H9 (cell line): ENCODE data around the gene SGO2. TPM values are rescaled to one million over a fixed set of nuclear protein-coding genes. Genes with fewer than 3 reads are reported as not detected.

ENCODE experiments used
- DNase-seq: peaks from one replicate; pipeline ENCODE4 v3.0.0-alpha.2; 2017
- H2AFZ ChIP-seq: one replicate; pipeline ENCODE4 v1.6.1; 2013; ENCODE audit warnings: mild to moderate bottlenecking, low read length, control low read depth, moderate library complexity
- H2AK5ac ChIP-seq: 2 replicates; pipeline ENCODE4 v1.6.1; 2013; ENCODE audit warnings: low read length, control low read depth, mixed read lengths; ENCODE audit not compliant: insufficient read length
- H2BK120ac ChIP-seq: one replicate; pipeline ENCODE4 v1.6.1; 2013; ENCODE audit warnings: low read depth, mild to moderate bottlenecking, low read length, control low read depth, inconsistent platforms; ENCODE audit not compliant: poor library complexity, severe bottlenecking
- H2BK12ac ChIP-seq: 2 replicates; pipeline ENCODE4 v1.6.1; 2013; ENCODE audit warnings: low read length, control low read depth, mixed read lengths, low read depth; ENCODE audit not compliant: insufficient read length
- H2BK15ac ChIP-seq: 2 replicates; pipeline ENCODE4 v1.6.1; 2013; ENCODE audit warnings: low read depth, low read length, control low read depth
- H2BK20ac ChIP-seq: one replicate; pipeline ENCODE4 v1.6.1; 2013; ENCODE audit warnings: low read depth, mild to moderate bottlenecking, low read length, control low read depth, inconsistent platforms; ENCODE audit not compliant: poor library complexity, severe bottlenecking
- H2BK5ac ChIP-seq: 2 replicates; pipeline ENCODE4 v1.6.1; 2013; ENCODE audit warnings: low read length, control low read depth, mixed read lengths; ENCODE audit not compliant: insufficient read length
- H3K14ac ChIP-seq: 2 replicates; pipeline ENCODE4 v1.6.1; 2013; ENCODE audit warnings: low read length, control low read depth; ENCODE audit not compliant: insufficient read depth
- H3K18ac ChIP-seq: 2 replicates; pipeline ENCODE4 v1.6.1; 2013; ENCODE audit warnings: low read depth, mild to moderate bottlenecking, mixed read lengths, low read length, control low read depth; ENCODE audit not compliant: insufficient read length
- H3K23ac ChIP-seq: 2 replicates; pipeline ENCODE4 v1.6.1; 2013; ENCODE audit warnings: low read length, control low read depth, mixed read lengths, low read depth; ENCODE audit not compliant: insufficient read length
- H3K23me2 ChIP-seq: 2 replicates; pipeline ENCODE4 v1.6.1; 2013; ENCODE audit warnings: low read depth, mild to moderate bottlenecking, mixed read lengths, low read length, control low read depth; ENCODE audit not compliant: insufficient read length, poor library complexity, severe bottlenecking
- H3K27ac ChIP-seq: 2 replicates; pipeline ENCODE4 v1.5.1; 2013; ENCODE audit warnings: low read length, control low read depth, mixed read lengths, low read depth; ENCODE audit not compliant: insufficient read length
- H3K27me3 ChIP-seq: 2 replicates; pipeline ENCODE4 v1.6.1; 2013; ENCODE audit warnings: low read length, control low read depth, inconsistent platforms; ENCODE audit not compliant: insufficient read depth
- H3K4ac ChIP-seq: 2 replicates; pipeline ENCODE4 v1.6.1; 2013; ENCODE audit warnings: low read depth, mild to moderate bottlenecking, control low read depth, inconsistent platforms, low read length, moderate library complexity
- H3K4me1 ChIP-seq: 2 replicates; pipeline ENCODE4 v1.6.1; 2013; ENCODE audit warnings: low read length, control low read depth, inconsistent platforms; ENCODE audit not compliant: insufficient read depth
- H3K4me2 ChIP-seq: 2 replicates; pipeline ENCODE4 v1.6.1; 2013; ENCODE audit warnings: low read length, control low read depth, mixed read lengths; ENCODE audit not compliant: insufficient read length, insufficient read depth
- H3K56ac ChIP-seq: 2 replicates; pipeline ENCODE4 v1.6.1; 2013; ENCODE audit warnings: low read depth, mild to moderate bottlenecking, mixed read lengths, low read length, control low read depth; ENCODE audit not compliant: insufficient read length
- H3K79me1 ChIP-seq: 2 replicates; pipeline ENCODE4 v1.6.1; 2013; ENCODE audit warnings: low read depth, mild to moderate bottlenecking, moderate library complexity, low read length, control low read depth, inconsistent platforms; ENCODE audit not compliant: insufficient read depth, poor library complexity, severe bottlenecking
- H3K79me2 ChIP-seq: 2 replicates; pipeline ENCODE4 v1.6.1; 2013; ENCODE audit warnings: low read length, control low read depth, inconsistent platforms; ENCODE audit not compliant: insufficient read depth
- H3K9ac ChIP-seq: 2 replicates; pipeline ENCODE4 v1.6.1; 2013; ENCODE audit warnings: low read length, control low read depth, mixed read lengths; ENCODE audit not compliant: insufficient read length; ENCODE audit errors: extremely low read depth
- H3K9me3 ChIP-seq: one replicate; pipeline ENCODE4 v1.6.1; 2013; ENCODE audit warnings: low read depth, low read length, inconsistent platforms; ENCODE audit not compliant: control insufficient read depth
- H3T11ph ChIP-seq: one replicate; pipeline ENCODE4 v1.6.1; 2013; ENCODE audit warnings: mild to moderate bottlenecking, low read length, control low read depth, inconsistent platforms
- H4K20me1 ChIP-seq: one replicate; pipeline ENCODE4 v1.6.1; 2013; ENCODE audit not compliant: control insufficient read depth, insufficient read length, insufficient read depth
- H4K5ac ChIP-seq: 2 replicates; pipeline ENCODE4 v1.6.1; 2013; ENCODE audit warnings: low read depth, mild to moderate bottlenecking, mixed read lengths, low read length, control low read depth; ENCODE audit not compliant: insufficient read length
- H4K8ac ChIP-seq: replicated peaks from 2 replicates; pipeline ENCODE4 v1.6.1; 2013; ENCODE audit warnings: low read length, control low read depth, mixed read lengths, low read depth; ENCODE audit not compliant: insufficient read length
- H4K91ac ChIP-seq: 2 replicates; pipeline ENCODE4 v1.6.1; 2013; ENCODE audit warnings: low read depth, mild to moderate bottlenecking, moderate library complexity, mixed read lengths, low read length, control low read depth; ENCODE audit not compliant: insufficient read length
- H3K27ac Mint-ChIP-seq, 3 experiments: 2 replicates in 2 of 3; 3 replicates in 1 of 3; pipeline ENCODE4 v1.8.0; 2020 to 2021; ENCODE audit warnings: mixed read lengths in 3 of 3, mild to moderate bottlenecking in 1 of 3, moderate library complexity in 1 of 3
- H3K27me3 Mint-ChIP-seq: 2 replicates; pipeline ENCODE4 v1.8.0; 2021; ENCODE audit warnings: low read depth, mild to moderate bottlenecking, moderate library complexity, mixed read lengths
- H3K36me3 Mint-ChIP-seq, 3 experiments: 2 replicates in 2 of 3; 3 replicates in 1 of 3; pipeline ENCODE4 v1.8.0; 2020 to 2021; ENCODE audit warnings: low read depth in 3 of 3, mixed read lengths in 3 of 3; ENCODE audit not compliant: insufficient read depth in 1 of 3
- H3K4me1 Mint-ChIP-seq, 2 experiments: 2 replicates each; pipeline ENCODE4 v1.8.0; 2020; ENCODE audit warnings: mixed read lengths in 2 of 2
- H3K4me3 Mint-ChIP-seq, 2 experiments: 2 replicates in 1 of 2; 3 replicates in 1 of 2; pipeline ENCODE4 v1.8.0; 2020 to 2021; ENCODE audit warnings: mild to moderate bottlenecking in 2 of 2, mixed read lengths in 2 of 2, moderate library complexity in 1 of 2
- H3K9me3 Mint-ChIP-seq, 2 experiments: 2 replicates in 1 of 2; 3 replicates in 1 of 2; pipeline ENCODE4 v1.8.0; 2020; ENCODE audit warnings: mild to moderate bottlenecking in 2 of 2, mixed read lengths in 2 of 2, moderate library complexity in 1 of 2
- CTCF ChIP-seq: fragments of 200-600 bp; sonication (generic); conservative IDR thresholded peaks from 3 replicates; pipeline ENCODE4 v1.8.0; 2021; ENCODE audit warnings: antibody characterized with exemption, mild to moderate bottlenecking
- WGBS: extraction: QIAGEN DNeasy Blood & Tissue Kit; methylation state at CpG from one replicate; pipeline ENCODE4 v1.1.7; 2013; ENCODE audit warnings: missing lambda C conversion rate, low lambda C conversion rate, mixed read lengths; ENCODE audit not compliant: insufficient read length; ENCODE audit errors: extremely low coverage; 5-methylcytosine and 5-hydroxymethylcytosine counted together
- total RNA-seq: library from RNA; stranded (reverse); gene quantifications from 2 replicates; pipeline ENCODE4 v1.2.1, GENCODE V29; 2021

Gene SGO2
- total RNA-seq, 1 experiment from 2014 or later = 25.6 TPM

GRCh38 chr2:200484934-200485333 lies 41.1 kb upstream of the SGO2 start:
- Mint-ChIP-seq H3K27me3 (no peaks in the 10 kb centered on the region; the same call in 1 of the 2 replicates), H3K9me3 (no peaks in the 10 kb centered on the region), H3K27ac (no peak overlapping the region), H3K4me3 (no peak overlapping the region), H3K36me3 (peaks cover 0 to 6% (median 5%) of the 10 kb centered on the region in 3 experiments; a peak in 2 of 7 replicates), H3K4me1 (peaks cover 20% of the 10 kb centered on the region in 2 experiments)
- no peak overlapping the region for H3K4me2 ChIP-seq
- H3K4me1 ChIP-seq = peaks cover 4% of the 10 kb centered on the region
- H4K91ac ChIP-seq = no peak overlapping the region
- H3K27ac ChIP-seq = no peak overlapping the region
- no peak overlapping the region for H3K56ac ChIP-seq
- DNase-seq = no peak
- H2BK120ac ChIP-seq = no peak overlapping the region
- H2AK5ac ChIP-seq = no peak overlapping the region
- no peak overlapping the region for H3T11ph ChIP-seq
- H2BK5ac ChIP-seq = no peak overlapping the region
- WGBS = no CpG with 5 or more reads among the region's 3 CpGs
- TF ChIP-seq CTCF = no peak
- H4K8ac ChIP-seq = no peak overlapping the region
- H3K79me2 ChIP-seq = no peaks in the 10 kb centered on the region
- H3K9ac ChIP-seq = no peak overlapping the region
- H3K23me2 ChIP-seq = no peaks in the 10 kb centered on the region
- no peaks in the 10 kb centered on the region for H3K79me1 ChIP-seq
- H4K20me1 ChIP-seq = no peaks in the 10 kb centered on the region
- no peak overlapping the region for H3K18ac ChIP-seq
- H3K27me3 ChIP-seq = no peaks in the 10 kb centered on the region
- H2BK15ac ChIP-seq = no peak overlapping the region
- no peaks in the 10 kb centered on the region for H3K9me3 ChIP-seq
- H2BK20ac ChIP-seq = no peak overlapping the region
- H3K4ac ChIP-seq = no peak overlapping the region
- H4K5ac ChIP-seq = no peak overlapping the region
- H2AFZ ChIP-seq = no peak overlapping the region
- H3K23ac ChIP-seq = no peak overlapping the region
- no peak overlapping the region for H2BK12ac ChIP-seq
- H3K14ac ChIP-seq = no peak overlapping the region
